HepG2 (cell line): ENCODE data around the gene EPB41L1.

ENCODE experiments used
- CREB1 ChIP-seq, 2 experiments: fragments of 450-650 bp in 1 of 2; IDR thresholded peaks; 2 replicates each; pipeline ENCODE4 v1.6.1; 2016 to 2017; ENCODE audit warnings: control low read depth in 1 of 2, mild to moderate bottlenecking in 1 of 2, missing compliant biosample characterization in 1 of 2, missing genetic modification characterization in 1 of 2
- POLR2AphosphoS5 ChIP-seq: IDR thresholded peaks from 2 replicates; pipeline ENCODE4 v1.6.1; 2012; ENCODE audit warnings: low read depth, low read length

GRCh38 chr20:36199345-36200257 lies 45.1 kb downstream of the EPB41L1 start:
- TF ChIP-seq CREB1 (IDR thresholded peaks at IDR 0.05) (no peak), CREB1 (CRISPR knock-in tag; IDR thresholded peaks at IDR 0.05) (no peak), POLR2AphosphoS5 (no peak)
